ENCODE measurements around the gene AP3S1. TPM values are rescaled to one million over a fixed set of nuclear protein-coding genes. Genes with fewer than 3 reads are reported as not detected.
"Not testable (repeated sequence)": the region's sequence is repeated elsewhere in the genome, so short reads cannot be mapped to it uniquely, and the experiment has no call there.

The AP3S1 gene
- polyA plus RNA-seq, 2 of the 4 experiments (the other 2 are of a cell fraction), result 75.7 to 103 TPM

- FAIRE-seq; H3K4me2 ChIP-seq; H3K9me3 ChIP-seq; H3K27ac ChIP-seq; CTCF ChIA-PET; POLR2A ChIA-PET; H3K4me3 ChIP-seq; TF ChIP-seq FOSL2 (IDR thresholded peaks at IDR 0.05): not testable (repeated sequence)
- ATAC-seq (peak in 1 of 2 experiments; percentile 25; a peak in 2 of 6 replicates), DNase-seq (ENCODE audit: low read depth in 1 of 2, low spot score in 1 of 2) (peak in 1 of 2 experiments; percentile 31)
- TF ChIP-seq JUNB (IDR thresholded peaks at IDR 0.05) (peak; percentile 13; the same call in 1 of the 2 replicates), FOSL2 (CRISPR knock-in tag; IDR thresholded peaks at IDR 0.05) (peak; percentile 29; the same call in 1 of the 2 replicates), GATA3 (IDR thresholded peaks at IDR 0.05; ENCODE audit: borderline replicate concordance) (peak; percentile 39; the same call in 1 of the 2 replicates)
- 18% methylated on average over 11 of the region's 12 CpGs for WGBS (ENCODE audit: missing lambda C conversion rate)
- H3K4me1 ChIP-seq, result peaks cover 22% of the 10 kb centered on the region; the same call in 1 of the 3 replicates
These were observed 87.1 kb downstream of the AP3S1 start for GRCh38 chr5:115928578-115929407.

- peaks cover 22% of the 10 kb centered on the region; the same call in 1 of the 3 replicates for H3K4me1 ChIP-seq
- DNase-seq (ENCODE audit: low read depth in 1 of 2, low spot score in 1 of 2) (peak in 1 of 2 experiments; percentile 83), ATAC-seq (peak in 1 of 2 experiments; percentile 50; a peak in 3 of 6 replicates)
- FAIRE-seq, H3K4me3 ChIP-seq, H3K9me3 ChIP-seq, POLR2A ChIA-PET, CTCF ChIA-PET: not testable (repeated sequence)
- TF ChIP-seq GATA3 (IDR thresholded peaks at IDR 0.05; ENCODE audit: borderline replicate concordance), result peak; percentile 65; the same call in 1 of the 2 replicates
- peak; percentile 42; the same call in 1 of the 2 replicates for TF ChIP-seq JUNB (IDR thresholded peaks at IDR 0.05)
- TF ChIP-seq FOSL2 (IDR thresholded peaks at IDR 0.05), result peak; percentile 62
- TF ChIP-seq FOSL2 (CRISPR knock-in tag; IDR thresholded peaks at IDR 0.05), result peak; percentile 79
- TF ChIP-seq JUN (IDR thresholded peaks at IDR 0.05), result 0 out of 5 replicates have a peak, but pooled peaks of 1 of the 2 experiments have one; percentile 44
- H3K4me2 ChIP-seq, result peak overlapping the region; percentile 38
- peak overlapping the region in 1 of 2 experiments; percentile 29; a peak in 1 of 6 replicates for H3K27ac ChIP-seq
- 14% methylated on average over 17 of the region's 17 CpGs for WGBS (ENCODE audit: missing lambda C conversion rate)
These were observed 88.4 kb downstream of the AP3S1 start for GRCh38 chr5:115930171-115930570.

- peak; percentile 57; the same call in 1 of the 2 replicates for TF ChIP-seq HEYL (CRISPR knock-in tag; IDR thresholded peaks at IDR 0.05)
- TF ChIP-seq CEBPB (IDR thresholded peaks at IDR 0.05), result no peak
- TF ChIP-seq HOXA7 (CRISPR knock-in tag; IDR thresholded peaks at IDR 0.05), result peak; percentile 66; the same call in 1 of the 2 replicates
- TF ChIP-seq E2F6 (IDR thresholded peaks at IDR 0.05; ENCODE audit: borderline replicate concordance, low read depth), result no peak
- TF ChIP-seq RNF2 (IDR thresholded peaks at IDR 0.05; ENCODE audit: borderline replicate concordance, low read depth), result no peak
- TF ChIP-seq EHF (CRISPR knock-in tag; IDR thresholded peaks at IDR 0.05), result peak; percentile 96; the same call in 1 of the 2 replicates
- peak; percentile 98 for TF ChIP-seq ZNF302 (CRISPR knock-in tag; IDR thresholded peaks at IDR 0.05)
- TF ChIP-seq ATOH8 (CRISPR knock-in tag; IDR thresholded peaks at IDR 0.05; ENCODE audit: low read depth), result peak; percentile 80; the same call in 1 of the 2 replicates
- TF ChIP-seq PBX3 (IDR thresholded peaks at IDR 0.05), result no peak
- TF ChIP-seq FOSB (CRISPR knock-in tag; IDR thresholded peaks at IDR 0.05), result peak; percentile 89
- no peak for TF ChIP-seq NPAS2 (CRISPR knock-in tag; IDR thresholded peaks at IDR 0.05; ENCODE audit: borderline replicate concordance)
- peak; percentile 68; the same call in 1 of the 2 replicates for TF ChIP-seq HOXB13 (CRISPR knock-in tag; IDR thresholded peaks at IDR 0.05; ENCODE audit: low read depth)
- TF ChIP-seq ELK1 (IDR thresholded peaks at IDR 0.05; ENCODE audit: low read depth, low read length), result no peak
- TF ChIP-seq JUNB (IDR thresholded peaks at IDR 0.05), result no peak
- TF ChIP-seq ZFP36 (IDR thresholded peaks at IDR 0.05; ENCODE audit: borderline replicate concordance, partially characterized antibody), result no peak
- peak; percentile 97 for TF ChIP-seq FOXS1 (CRISPR knock-in tag; IDR thresholded peaks at IDR 0.05)
- peak; percentile 85; the same call in 1 of the 2 replicates for TF ChIP-seq HOXB5 (CRISPR knock-in tag; IDR thresholded peaks at IDR 0.05)
- ChIA-PET POLR2A (interaction anchor here (0.5 kb wide), 1 partner anchor 573 kb away, joined by 3 read pairs; no protein-coding TSS in a partner anchor), CTCF (no interaction called here)
- no peak overlapping the region; the same call in 2 of the 3 replicates for H3K4me2 ChIP-seq
- FAIRE-seq (no peak), DNase-seq (ENCODE audit: low read depth in 1 of 2, low spot score in 1 of 2) (no peak), ATAC-seq (peak; percentile 43 to 61; a peak in 4 of 6 replicates)
- H3K27ac ChIP-seq, result no peak overlapping the region
- WGBS (ENCODE audit: missing lambda C conversion rate), result 82% methylated on average over 4 of the region's 4 CpGs
- peaks cover 22% of the 10 kb centered on the region; the same call in 1 of the 3 replicates for H3K4me1 ChIP-seq
- no peak overlapping the region for H3K4me3 ChIP-seq
- H3K9me3 ChIP-seq, result no peaks in the 10 kb centered on the region
These were observed 89.0 kb downstream of the AP3S1 start for GRCh38 chr5:115930630-115931337.

Measured in A549 (cell line).